ENCODE data around the gene GLT6D1.

The GLT6D1 gene

DNA sequence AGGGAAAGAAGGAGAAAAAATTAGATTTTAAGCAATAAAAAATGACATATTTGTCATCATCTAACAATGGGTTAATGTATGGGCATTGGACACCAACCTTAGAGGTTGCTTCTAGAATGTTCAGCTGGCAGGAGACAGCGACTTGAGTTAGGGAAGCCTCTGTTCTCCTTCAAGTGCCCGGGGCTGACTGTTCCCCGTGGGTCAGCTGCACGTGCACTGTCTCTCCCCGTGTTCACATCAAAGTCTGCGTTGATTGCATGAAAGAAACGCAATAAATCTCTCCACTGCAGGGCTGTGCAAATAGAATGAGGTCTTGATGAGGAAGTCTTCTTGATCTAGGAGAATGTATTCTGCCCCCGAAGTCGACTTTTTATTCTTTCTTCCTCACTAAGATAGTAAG is at the start of gene GLT6D1:
GLT6D1 (minus strand) TSS at position 345 of the 400 bp plus-strand sequence. CDS start 353 bp downstream, outside the sequence.
- in situ Hi-C loops (cut with HindIII; ENCODE audit: low sequenced_read_pairs): no loop called here
- no peak within 1 kb of the TSS for H3K4me3 ChIP-seq (ENCODE audit: low read depth, low read length)
- DNase-seq (ENCODE audit: low read depth): no peak
- TF ChIP-seq, protein P1, sequence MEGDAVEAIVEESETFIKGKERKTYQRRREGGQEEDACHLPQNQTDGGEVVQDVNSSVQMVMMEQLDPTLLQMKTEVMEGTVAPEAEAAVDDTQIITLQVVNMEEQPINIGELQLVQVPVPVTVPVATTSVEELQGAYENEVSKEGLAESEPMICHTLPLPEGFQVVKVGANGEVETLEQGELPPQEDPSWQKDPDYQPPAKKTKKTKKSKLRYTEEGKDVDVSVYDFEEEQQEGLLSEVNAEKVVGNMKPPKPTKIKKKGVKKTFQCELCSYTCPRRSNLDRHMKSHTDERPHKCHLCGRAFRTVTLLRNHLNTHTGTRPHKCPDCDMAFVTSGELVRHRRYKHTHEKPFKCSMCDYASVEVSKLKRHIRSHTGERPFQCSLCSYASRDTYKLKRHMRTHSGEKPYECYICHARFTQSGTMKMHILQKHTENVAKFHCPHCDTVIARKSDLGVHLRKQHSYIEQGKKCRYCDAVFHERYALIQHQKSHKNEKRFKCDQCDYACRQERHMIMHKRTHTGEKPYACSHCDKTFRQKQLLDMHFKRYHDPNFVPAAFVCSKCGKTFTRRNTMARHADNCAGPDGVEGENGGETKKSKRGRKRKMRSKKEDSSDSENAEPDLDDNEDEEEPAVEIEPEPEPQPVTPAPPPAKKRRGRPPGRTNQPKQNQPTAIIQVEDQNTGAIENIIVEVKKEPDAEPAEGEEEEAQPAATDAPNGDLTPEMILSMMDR (IDR thresholded peaks at IDR 0.05; ENCODE audit: low read depth, low read length, missing control alignments): no peak

GRCh38 chr9:135689011-135689410 is 49.7 kb upstream of the GLT6D1 start:
- TF ChIP-seq, protein P1 (IDR thresholded peaks at IDR 0.05; ENCODE audit: low read depth, low read length, missing control alignments): no peak
- in situ Hi-C loops (cut with HindIII; ENCODE audit: low sequenced_read_pairs): no loop called here
- no peak overlapping the region for H3K4me3 ChIP-seq (ENCODE audit: low read depth, low read length)
- DNase-seq (ENCODE audit: low read depth): no peak

DNA sequence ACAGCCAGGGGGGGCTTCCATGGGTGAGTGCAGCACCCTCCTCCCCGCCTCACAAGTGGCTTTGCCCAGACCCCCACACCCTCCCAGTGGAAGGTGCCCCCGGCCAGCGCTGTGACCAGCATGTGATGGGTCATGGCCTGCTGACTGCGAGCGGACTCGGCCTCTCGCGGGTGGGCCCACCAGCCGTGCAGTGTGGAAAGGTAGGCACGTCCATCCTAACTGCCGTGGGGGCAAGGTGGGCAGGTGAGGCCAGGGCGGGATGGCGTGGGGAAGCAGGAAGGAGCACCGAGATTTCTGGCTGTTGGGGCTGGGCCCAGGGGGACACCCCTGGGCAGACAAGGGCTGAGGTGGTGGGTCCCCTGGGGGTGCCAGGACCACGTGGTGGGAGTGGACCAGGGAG is 47.9 kb upstream of the GLT6D1 start:
- no peak for DNase-seq (ENCODE audit: low read depth)
- no peak overlapping the region for H3K4me3 ChIP-seq (ENCODE audit: low read depth, low read length)
- TF ChIP-seq, protein P1 (IDR thresholded peaks at IDR 0.05; ENCODE audit: low read depth, low read length, missing control alignments): no peak
- in situ Hi-C loops (cut with HindIII; ENCODE audit: low sequenced_read_pairs): no loop called here

DNA sequence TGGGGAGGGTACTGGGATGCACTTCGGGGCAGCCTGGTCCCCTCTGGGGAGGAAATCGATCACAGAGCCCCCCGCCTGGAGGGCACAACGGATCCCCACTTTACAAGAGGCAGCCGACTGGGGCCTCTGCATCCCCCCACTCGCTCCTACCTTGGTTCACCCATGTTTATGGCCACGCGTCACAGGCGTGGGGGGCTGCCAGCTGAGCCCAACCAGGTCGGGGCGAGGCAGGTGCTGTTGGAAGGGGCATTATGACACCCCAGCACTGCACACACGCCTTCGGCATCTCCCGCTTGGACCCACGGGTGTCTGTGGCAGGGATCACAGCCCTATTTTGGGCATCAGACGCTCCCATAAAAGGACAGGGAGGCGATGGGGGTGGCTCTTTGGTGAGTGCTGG is 45.4 kb upstream of the GLT6D1 start:
- in situ Hi-C loops (cut with HindIII; ENCODE audit: low sequenced_read_pairs): no loop called here
- no peak overlapping the region for H3K4me3 ChIP-seq (ENCODE audit: low read depth, low read length)
- TF ChIP-seq, protein P1 (IDR thresholded peaks at IDR 0.05; ENCODE audit: low read depth, low read length, missing control alignments): no peak
- no peak for DNase-seq (ENCODE audit: low read depth)

DNA sequence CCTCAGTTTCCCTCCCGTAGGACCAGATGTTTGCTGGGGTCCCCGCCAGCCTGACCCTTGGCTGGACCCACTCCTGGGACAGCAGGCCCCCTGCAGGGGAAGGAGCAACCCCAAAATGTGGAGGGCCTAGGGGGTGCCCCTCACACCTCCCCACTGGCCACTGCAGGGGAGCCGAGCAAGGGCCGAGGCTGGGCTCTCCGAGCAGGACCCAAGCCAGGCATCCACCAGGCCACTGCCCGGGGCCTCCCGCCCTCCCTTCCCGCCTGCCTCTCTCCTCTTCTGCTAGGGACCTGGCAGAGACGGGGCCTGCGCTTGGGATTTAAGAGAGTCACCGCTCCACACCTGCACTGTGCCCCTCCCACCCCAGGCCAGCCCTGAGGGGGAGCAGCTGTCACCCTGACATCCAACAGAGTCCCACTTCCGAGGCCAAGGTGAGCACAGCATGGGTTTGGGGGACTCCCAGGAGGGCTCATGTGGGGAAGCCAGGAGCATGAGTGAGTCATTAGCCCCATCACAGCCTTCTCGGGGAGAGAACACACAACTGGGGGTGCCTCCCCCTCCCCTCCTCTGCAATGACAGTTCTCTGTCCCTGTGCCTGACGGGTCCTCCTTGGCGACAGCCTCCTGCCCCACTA is 44.2 kb upstream of the GLT6D1 start:
- no peak overlapping the region for H3K4me3 ChIP-seq (ENCODE audit: low read depth, low read length)
- TF ChIP-seq, protein P1 (IDR thresholded peaks at IDR 0.05; ENCODE audit: low read depth, low read length, missing control alignments): no peak
- DNase-seq (ENCODE audit: low read depth): no peak
- in situ Hi-C loops (cut with HindIII; ENCODE audit: low sequenced_read_pairs): no loop called here

- DNase-seq (ENCODE audit: low read depth): no peak
- H3K4me3 ChIP-seq (ENCODE audit: low read depth, low read length): no peak overlapping the region
- in situ Hi-C loops (cut with HindIII; ENCODE audit: low sequenced_read_pairs): no loop called here
- TF ChIP-seq, protein P1 (IDR thresholded peaks at IDR 0.05; ENCODE audit: low read depth, low read length, missing control alignments): no peak
These were observed 41.8 kb upstream of the GLT6D1 start for GRCh38 chr9:135681161-135681560.

Data from astrocyte of the cerebellum (primary cell).